Pancreas (tissue), 10 donors: ENCODE measurements around the gene ROBO4. TPM values are rescaled to one million over a fixed set of nuclear protein-coding genes. Genes with fewer than 3 reads are reported as not detected.

Experiments
- ATAC-seq, 4 donors: fragments of 200-7000 bp; cut with Tn5 transposase; one replicate each; pipeline versions ENCODE4 v1.8.0 to v1.9.1; 2020; ENCODE audit warnings: mild to moderate bottlenecking in 4 of 4, moderate library complexity in 4 of 4
- DNase-seq, 6 donors: peaks; one replicate each; pipeline ENCODE4 v3.0.0-alpha.2; 2020
- FAIRE-seq: peaks from 2 replicates; lab custom pipeline; 2012; peaks lifted over from hg19 to GRCh38; lab: Jason Lieb, UNC
- H3K27ac ChIP-seq, 4 donors: fragments of 200-600 bp; sonication (generic); 1 replicate in 3 of 4; 2 replicates in 1 of 4; pipeline versions ENCODE4 v1.5.0 to v1.8.0; 2020
- H3K27me3 ChIP-seq, 4 donors: fragments of 200-600 bp; one replicate each; pipeline ENCODE4 v1.8.0; 2021
- H3K36me3 ChIP-seq, 3 donors: fragments of 200-600 bp; sonication (generic) in 1 of 3; one replicate each; pipeline versions ENCODE4 v1.5.0 to v1.8.0; 2020 to 2021
- H3K4me1 ChIP-seq, 3 donors: fragments of 200-600 bp; one replicate each; pipeline ENCODE4 v1.8.0; 2021
- H3K4me3 ChIP-seq, 4 donors: fragments of 200-600 bp; sonication (generic) in 2 of 4; one replicate each; pipeline versions ENCODE4 v1.5.0 to v1.8.0; 2020 to 2021
- H3K9me3 ChIP-seq, 4 donors: fragments of 200-600 bp; one replicate each; pipeline ENCODE4 v1.8.0; 2021
- WGBS, 2 donors: extraction: QIAGEN DNeasy Blood & Tissue Kit; methylation state at CpG; one replicate each; pipeline ENCODE4 v1.1.7; 2013; 5-methylcytosine and 5-hydroxymethylcytosine counted together
- intact Hi-C, 3 donors: fragments of 100-400 bp; cut with DNase I; formaldehyde crosslinking; loops; one replicate each; pipeline versions ENCODE4 v1.11.1 to v1.14.2; 2022
- polyA plus RNA-seq, 2 donors: library from polyadenylated mRNA; stranded (reverse); fragments of 200-250 nt; gene quantifications; one replicate each; pipeline ENCODE4 v1.2.3, GENCODE V29; 2013
- total RNA-seq, 6 donors: library from RNA; stranded (reverse); fragmentation: NEBNext Ultra II Directional in 4 of 6; extraction: Animal tissue kit (Norgen Biotek cat#: 25700) in 4 of 6; gene quantifications; one replicate each; pipeline versions ENCODE4 v1.2.1 to v1.2.4, GENCODE V29; 2021 to 2023
- TF ChIP-seq, protein P1 (sequence below), 4 donors: fragments of 200-600 bp; sonication (generic) in 3 of 4; IDR thresholded peaks; one replicate each; pipeline versions ENCODE4 v1.5.0 to v1.8.0; 2021; ENCODE audit warnings: antibody characterized with exemption in 4 of 4
- donor health status: healthy with polysubstance abuse.
- donor health status: DM: no; HTN: no; CAD: no; lungs with moderate emphysema.
- donor health status: DM: no; HTN: no; CAD: no.
- donor health status: control.
- donor health status: control.
- donor health status: Bipolar disorder and iron deficiency.
- donor health status: DM: yes; HTN: yes; CAD: no.
- donor health status: DM: no; HTN: no; CAD: no.
- donor health status: DM: no; HTN: no; CAD: no.
- donor health status: DM: yes; HTN: yes; CAD: no.

The ROBO4 gene
- total and polyA plus RNA-seq, 8 donors, result 2.3 to 9.8 (median 3.8) TPM

DNA sequence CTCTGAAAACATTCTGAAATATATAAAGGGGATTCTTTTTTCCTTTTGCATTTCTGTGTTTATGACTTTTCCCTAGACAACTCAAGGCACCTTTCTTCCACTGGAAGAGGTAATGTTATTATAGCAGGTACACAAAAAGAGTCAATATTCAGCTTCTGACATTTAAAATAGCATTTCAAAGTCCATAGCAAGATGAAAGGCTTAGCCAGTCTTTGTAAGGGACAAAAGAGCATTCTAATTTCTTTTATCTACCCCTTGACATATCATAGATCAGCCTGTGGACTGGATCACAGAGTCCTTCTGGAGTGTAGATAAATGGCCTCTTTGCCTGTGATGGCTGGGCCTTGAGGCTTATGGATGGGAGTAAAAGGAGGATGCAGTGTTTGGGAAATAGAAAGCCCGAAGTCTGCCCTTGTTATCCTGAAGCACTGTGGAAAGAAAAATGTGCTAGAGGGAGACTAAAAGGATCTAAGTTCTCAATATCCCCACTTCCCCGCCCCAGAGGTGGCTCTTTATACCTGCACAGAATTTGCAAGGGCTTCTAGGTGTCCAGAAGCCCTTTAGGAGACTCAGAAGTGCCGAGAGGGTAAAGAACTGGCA, 39.8 kb upstream of the ROBO4 start:
- no peak for DNase-seq
- no peak for ATAC-seq
- Histone ChIP-seq H3K36me3 (no peaks in the 10 kb centered on the region), H3K4me1 (no peaks in the 10 kb centered on the region), H3K27me3 (peaks cover 0 to 3% (median 0%) of the 10 kb centered on the region in 4 donors), H3K4me3 (no peak overlapping the region), H3K27ac (no peak overlapping the region), H3K9me3 (no peaks in the 10 kb centered on the region)
- WGBS, 2 donors, result 54 to 74% methylated on average over 3 of the region's 3 CpGs
- intact Hi-C loops, result no loop called here
- FAIRE-seq, result no peak
- TF ChIP-seq, protein P1, sequence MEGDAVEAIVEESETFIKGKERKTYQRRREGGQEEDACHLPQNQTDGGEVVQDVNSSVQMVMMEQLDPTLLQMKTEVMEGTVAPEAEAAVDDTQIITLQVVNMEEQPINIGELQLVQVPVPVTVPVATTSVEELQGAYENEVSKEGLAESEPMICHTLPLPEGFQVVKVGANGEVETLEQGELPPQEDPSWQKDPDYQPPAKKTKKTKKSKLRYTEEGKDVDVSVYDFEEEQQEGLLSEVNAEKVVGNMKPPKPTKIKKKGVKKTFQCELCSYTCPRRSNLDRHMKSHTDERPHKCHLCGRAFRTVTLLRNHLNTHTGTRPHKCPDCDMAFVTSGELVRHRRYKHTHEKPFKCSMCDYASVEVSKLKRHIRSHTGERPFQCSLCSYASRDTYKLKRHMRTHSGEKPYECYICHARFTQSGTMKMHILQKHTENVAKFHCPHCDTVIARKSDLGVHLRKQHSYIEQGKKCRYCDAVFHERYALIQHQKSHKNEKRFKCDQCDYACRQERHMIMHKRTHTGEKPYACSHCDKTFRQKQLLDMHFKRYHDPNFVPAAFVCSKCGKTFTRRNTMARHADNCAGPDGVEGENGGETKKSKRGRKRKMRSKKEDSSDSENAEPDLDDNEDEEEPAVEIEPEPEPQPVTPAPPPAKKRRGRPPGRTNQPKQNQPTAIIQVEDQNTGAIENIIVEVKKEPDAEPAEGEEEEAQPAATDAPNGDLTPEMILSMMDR (IDR thresholded peaks at IDR 0.05), result no peak

DNA sequence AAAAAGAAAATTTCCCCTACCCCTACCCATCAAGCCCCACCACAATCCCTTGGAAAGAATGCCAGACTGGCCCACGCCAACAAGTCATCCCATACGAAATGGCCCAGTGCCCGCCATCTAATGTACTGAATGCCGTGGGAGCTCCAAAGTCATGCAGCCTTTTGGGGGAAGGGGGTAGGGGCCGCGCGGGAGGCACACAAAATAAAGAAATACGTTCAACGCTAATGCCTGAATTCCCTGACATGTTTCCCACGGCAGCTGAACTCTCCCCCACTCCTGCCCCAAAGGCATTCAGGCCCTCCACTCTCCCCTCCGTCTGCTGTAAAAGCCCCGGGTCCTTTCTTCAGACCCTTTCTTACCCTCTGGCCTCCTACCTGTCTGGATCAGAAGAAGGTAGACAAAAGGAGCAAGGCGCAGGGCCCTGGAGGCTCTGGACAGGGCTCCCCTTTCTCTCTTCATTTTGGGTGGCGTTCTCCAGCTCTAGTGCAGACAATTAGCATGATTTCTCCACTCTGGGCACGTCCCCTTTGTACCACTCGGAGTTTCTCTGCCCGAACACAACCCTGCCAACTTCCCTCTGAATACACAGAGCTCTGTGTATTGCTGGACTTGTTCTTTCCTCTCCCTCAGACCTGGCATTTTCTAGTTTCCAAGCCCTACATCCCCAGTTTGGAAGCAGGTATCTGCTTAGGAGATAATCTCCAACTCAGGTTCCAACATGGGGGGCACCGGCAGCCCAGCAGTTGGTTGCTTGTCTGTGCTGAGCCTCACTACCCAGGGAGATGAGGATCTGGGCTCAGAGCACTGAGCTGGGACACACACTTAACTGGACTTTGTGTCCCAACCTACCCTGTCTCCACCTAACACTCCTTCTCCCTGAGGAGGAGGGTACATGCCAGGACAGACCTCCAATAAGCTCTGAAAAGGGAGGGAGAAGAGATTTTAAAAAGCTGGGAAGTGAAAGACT, 38.2 kb upstream of the ROBO4 start, which contains the start of gene HEPACAM:
Gene HEPACAM, minus strand, starts transcription at position 500 of the 967 bp plus-strand sequence. Its CDS starts 41 bp downstream, at position 459.
- FAIRE-seq (no peak), ATAC-seq (no peak), DNase-seq (no peak)
- H3K9me3 ChIP-seq, result no peaks in the 10 kb centered on the region
- H3K27me3 ChIP-seq, result peaks cover 0 to 3% (median 0%) of the 10 kb centered on the region in 4 donors
- H3K4me1 ChIP-seq, result no peaks in the 10 kb centered on the region
- TF ChIP-seq, protein P1 (IDR thresholded peaks at IDR 0.05), result no peak
- no peak within 1 kb of the TSS for H3K4me3 ChIP-seq
- no peak within 1 kb of the TSS for H3K27ac ChIP-seq
- intact Hi-C loops, result no loop called here
- no peaks in the 10 kb centered on the region for H3K36me3 ChIP-seq
- WGBS, 2 donors, result 68 to 77% methylated on average over 18 of the region's 18 CpGs

DNA sequence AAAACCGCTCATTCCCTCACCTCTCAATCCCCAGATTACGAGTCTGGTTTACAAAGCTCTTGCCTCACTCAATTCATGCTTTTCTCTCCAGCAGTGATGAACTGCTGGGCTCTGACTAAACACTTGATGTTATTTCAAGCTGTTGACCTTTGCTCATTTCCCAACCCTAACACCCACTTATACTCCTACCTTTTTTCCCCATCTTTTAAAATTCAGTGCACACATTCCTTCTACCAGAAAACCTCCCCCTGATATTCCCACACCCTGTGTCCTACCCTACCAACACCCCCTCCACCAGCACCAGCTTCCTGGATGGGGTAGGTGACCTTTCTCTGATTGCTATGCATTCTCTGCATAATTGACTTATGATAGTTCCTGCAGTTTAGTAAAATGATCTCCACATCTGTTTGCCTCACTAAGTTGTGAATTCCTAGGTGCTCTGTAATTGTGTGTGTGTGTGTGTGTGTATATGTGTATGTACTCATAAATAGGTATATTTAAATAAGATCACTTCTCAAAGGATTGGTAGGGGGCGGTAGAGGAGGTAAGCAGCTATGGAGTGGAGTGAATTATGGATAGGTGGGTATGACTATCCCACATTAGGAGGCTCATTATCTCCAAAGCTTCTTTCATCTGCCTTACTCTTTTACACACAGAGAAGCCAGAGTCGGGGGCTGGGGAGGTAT, 37.3 kb upstream of the ROBO4 start:
- 53 to 67% methylated on average over 4 of the region's 4 CpGs for WGBS, 2 donors
- ATAC-seq (peak in 1 of 4 donors; percentile 29), DNase-seq (no peak), FAIRE-seq (no peak)
- Histone ChIP-seq H3K9me3 (no peaks in the 10 kb centered on the region), H3K27me3 (peaks cover 0 to 3% (median 0%) of the 10 kb centered on the region in 4 donors), H3K27ac (no peak overlapping the region), H3K4me1 (no peaks in the 10 kb centered on the region), H3K36me3 (no peaks in the 10 kb centered on the region), H3K4me3 (no peak overlapping the region)
- TF ChIP-seq, protein P1 (IDR thresholded peaks at IDR 0.05), result no peak
- intact Hi-C loops, result no loop called here

DNA sequence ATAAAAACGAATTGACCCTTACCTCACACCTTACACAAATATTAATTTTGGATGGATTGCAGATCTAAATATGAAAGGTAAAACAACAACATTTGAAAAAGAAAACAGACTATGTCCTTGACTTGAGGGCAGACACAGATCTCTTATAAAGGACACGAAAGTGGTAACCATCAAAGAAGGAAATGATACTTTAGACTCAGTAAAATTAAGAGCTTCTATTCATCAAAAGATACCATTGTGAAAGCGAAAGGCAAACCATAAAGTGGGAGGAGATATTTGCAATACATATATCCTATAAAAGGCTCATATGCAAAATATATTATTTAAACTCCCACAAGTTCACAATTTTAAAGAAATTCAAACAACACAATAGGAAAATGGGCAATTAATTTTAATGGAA, 33.1 kb upstream of the ROBO4 start:
- Histone ChIP-seq H3K4me1 (no peaks in the 10 kb centered on the region), H3K27ac (no peak overlapping the region), H3K36me3 (no peaks in the 10 kb centered on the region), H3K27me3 (peaks cover 0 to 3% (median 0%) of the 10 kb centered on the region in 4 donors), H3K4me3 (no peak overlapping the region), H3K9me3 (no peaks in the 10 kb centered on the region)
- ATAC-seq (no peak), FAIRE-seq (no peak), DNase-seq (no peak)
- intact Hi-C loops, result no loop called here
- TF ChIP-seq, protein P1 (IDR thresholded peaks at IDR 0.05), result no peak
- WGBS, 2 donors, result 55 to 60% methylated on average over 3 of the region's 3 CpGs
